Stimulated activated CD8-positive, alpha-beta memory T cell treated with anti-CD3 and anti-CD28 coated beads, Interleukin-12 subunit alpha, Interleukin-12 subunit beta, amount 100 ng/mL, for 24 hours (primary cell): ENCODE results near the gene NTN5.
A peak's percentile ranks its signal among the peaks of the same experiment; 100 is the strongest.
"Not testable (repeated sequence)": the region's sequence is repeated elsewhere in the genome, so short reads cannot be mapped to it uniquely, and the experiment has no call there.

Experiments
- DNase-seq: peaks from one replicate; pipeline ENCODE4 v3.0.0-alpha.2; 2020; ENCODE audit errors: extremely low read depth

Gene NTN5

DNA sequence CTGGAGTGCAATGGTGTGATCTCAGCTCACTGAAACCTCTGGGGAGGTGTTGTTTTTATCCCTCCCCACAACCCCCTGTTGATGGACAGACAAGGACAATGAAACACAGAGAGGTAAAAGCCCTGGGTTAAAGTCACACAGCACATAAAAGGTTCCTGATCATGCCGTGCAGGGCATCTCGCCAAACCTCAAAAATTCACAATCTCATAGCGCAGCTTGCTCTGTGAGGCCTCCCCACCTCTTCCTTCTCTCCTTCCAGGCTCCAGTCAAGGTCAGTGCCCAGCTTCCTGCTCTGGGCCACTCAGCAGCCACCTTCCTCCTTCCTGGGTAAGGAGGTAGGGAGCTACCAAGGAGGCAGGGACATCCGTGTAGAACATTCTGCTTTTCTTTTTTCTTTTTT is 25.2 kb upstream of the NTN5 start:
- no peak for DNase-seq

DNA sequence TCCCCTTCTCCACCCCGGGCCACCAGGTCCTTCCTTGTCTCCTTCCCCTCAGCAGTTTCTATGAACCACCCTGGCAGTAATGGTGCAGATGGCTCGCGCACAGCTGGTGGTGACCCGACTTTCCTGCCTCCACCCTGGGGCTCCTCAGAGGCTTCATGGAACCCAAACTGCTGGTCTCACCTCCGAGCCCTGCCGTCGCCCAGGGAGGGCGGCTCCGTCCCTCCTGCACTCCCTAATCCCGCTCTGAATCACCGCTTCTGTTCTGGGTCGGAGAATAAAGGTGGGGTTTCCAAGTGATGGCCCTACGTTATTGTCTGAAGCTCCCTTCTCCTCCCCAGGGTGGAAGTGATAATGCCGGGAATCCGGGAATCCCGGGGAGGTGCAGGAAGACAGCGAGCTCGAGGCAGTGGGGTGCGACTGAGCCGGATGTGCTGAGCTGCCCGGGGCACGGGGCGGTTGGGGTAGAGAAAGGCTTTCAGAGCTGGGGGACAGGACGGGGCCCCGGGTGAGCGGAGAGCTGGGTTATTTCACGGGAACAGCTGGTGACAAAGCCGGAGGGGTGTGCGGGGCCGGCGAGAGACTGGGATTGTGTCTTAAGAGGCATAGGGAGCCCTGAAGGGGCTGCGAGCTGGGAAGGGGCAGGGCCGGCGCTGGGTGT is 23.7 kb upstream of the NTN5 start:
- no peak for DNase-seq

- no peak for DNase-seq
Measured at GRCh38 chr19:48695743-48696352, 23.0 kb upstream of the NTN5 start, which contains the start of gene FUT2. Gene FUT2 (plus strand): TSS chr19:48695971. CDS start chr19:48702957, 6,986 bp downstream.

DNA sequence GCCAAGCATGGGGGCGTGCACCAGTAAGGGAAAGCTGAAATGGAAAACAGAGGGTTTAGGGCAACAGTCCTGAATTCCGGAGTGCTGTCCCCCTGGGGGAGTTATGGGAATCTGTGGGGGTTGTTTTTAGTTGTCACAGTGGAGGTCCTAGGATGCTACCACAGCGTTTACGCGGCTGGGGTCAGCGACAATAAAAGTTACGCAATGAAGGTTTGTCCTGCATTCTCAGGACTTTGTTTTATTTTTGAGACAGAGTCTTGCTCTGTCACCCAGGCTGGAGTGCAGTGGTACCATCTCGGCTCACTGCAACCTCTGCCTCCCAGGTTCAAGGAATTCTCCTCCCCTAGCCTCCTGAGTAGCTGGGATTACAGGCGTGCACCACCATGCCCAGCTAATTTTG is 20.8 kb upstream of the NTN5 start:
- not testable (repeated sequence) for DNase-seq

DNA sequence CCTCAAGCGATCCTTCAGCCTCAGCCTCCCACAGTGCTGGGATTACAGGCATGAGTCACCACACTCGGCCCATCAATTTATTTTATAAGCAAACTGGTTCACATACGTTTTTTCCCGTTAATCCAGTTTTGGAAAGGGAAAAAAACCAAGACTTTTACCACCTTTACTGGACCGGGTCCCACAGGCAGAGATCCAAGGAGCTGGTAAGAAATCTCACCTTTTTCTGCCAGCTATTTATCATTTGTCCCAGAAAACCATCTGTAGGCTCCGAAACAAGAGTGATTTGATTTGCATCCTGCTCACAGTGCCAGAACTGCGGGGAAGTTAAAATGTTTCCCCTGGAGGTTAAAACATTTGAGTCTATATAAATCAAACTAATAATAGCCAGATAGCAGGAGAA is 16.6 kb upstream of the NTN5 start:
- DNase-seq, result no peak

GRCh38 chr19:48687776-48688175 is 15.0 kb upstream of the NTN5 start:
- DNase-seq, result no peak

GRCh38 chr19:48686637-48687036 is 13.8 kb upstream of the NTN5 start:
- DNase-seq, result not testable (repeated sequence)

GRCh38 chr19:48686088-48686487 is 13.3 kb upstream of the NTN5 start:
- no peak for DNase-seq

GRCh38 chr19:48685583-48685982 is 12.8 kb upstream of the NTN5 start:
- DNase-seq, result no peak

GRCh38 chr19:48683349-48683748 is 10.5 kb upstream of the NTN5 start:
- DNase-seq, result no peak

GRCh38 chr19:48681127-48681470 is 8.3 kb upstream of the NTN5 start:
- DNase-seq, result no peak

DNA sequence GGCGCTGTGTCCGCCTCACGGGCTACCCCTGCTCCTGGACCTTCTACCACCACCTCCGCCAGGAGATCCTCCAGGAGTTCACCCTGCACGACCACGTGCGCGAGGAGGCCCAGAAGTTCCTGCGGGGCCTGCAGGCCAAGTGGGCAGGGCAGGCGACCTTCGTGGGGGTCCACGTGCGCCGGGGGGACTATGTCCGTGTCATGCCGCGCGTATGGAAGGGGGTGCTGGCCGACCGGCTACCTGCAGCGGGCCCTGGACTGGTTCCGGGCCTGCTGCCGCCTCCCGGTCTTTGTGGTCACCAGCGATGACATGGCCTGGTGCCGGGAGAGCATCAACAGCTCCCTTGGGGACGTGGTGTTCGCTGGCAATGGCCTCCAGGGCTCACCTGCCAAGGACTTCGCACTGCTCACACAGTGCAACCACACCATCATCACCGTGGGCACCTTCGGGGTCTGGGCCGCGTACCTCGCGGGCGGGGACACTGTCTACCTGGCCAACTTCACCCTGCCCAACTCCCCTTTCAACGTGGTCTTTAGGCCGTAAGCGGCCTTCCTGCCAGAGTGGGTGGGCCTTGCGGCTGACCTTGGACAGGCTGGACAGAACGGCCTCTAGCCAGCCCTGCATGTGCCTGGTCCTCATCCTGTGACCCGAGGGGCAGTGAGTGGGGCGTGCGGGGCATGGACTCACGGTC is 7.8 kb upstream of the NTN5 start:
- DNase-seq, result no peak

DNA sequence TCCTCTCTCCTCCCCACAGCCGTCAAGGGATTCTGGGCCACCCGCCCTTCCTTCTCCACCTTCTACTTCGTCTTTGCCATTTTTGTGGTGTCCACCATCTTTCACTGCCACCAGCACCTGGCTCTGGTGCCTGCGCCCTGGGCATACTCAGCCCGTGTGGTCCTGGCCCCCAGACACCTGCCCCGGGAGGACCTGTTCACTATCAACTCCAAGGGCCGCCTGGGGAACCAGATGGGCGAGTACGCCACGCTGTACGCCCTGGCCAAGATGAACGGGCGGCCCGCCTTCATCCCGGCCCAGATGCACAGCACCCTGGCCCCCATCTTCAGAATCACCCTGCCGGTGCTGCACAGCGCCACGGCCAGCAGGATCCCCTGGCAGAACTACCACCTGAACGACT is 7.2 kb upstream of the NTN5 start:
- not testable (repeated sequence) for DNase-seq

GRCh38 chr19:48678201-48678600 is 5.4 kb upstream of the NTN5 start:
- DNase-seq, result no peak

DNA sequence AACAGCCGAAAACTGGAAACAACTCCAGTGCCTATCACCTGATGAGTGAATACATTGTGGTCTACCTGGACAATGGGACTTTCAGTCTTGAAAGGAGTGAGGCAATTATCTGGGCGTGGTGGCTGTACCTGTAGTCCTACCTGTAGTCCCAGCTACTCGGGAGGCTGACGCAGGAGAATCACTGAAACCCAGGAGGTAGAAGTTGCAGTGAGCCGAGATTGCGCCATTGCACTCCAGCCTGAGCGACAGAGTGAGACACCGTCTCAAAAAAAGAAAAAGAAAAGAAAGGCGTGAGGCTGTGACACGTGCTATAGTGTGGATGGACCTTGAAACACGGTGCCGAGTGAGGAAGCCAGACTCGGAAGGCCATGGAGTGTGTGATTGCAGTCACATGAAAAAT is 4.1 kb upstream of the NTN5 start:
- DNase-seq, result no peak

DNA sequence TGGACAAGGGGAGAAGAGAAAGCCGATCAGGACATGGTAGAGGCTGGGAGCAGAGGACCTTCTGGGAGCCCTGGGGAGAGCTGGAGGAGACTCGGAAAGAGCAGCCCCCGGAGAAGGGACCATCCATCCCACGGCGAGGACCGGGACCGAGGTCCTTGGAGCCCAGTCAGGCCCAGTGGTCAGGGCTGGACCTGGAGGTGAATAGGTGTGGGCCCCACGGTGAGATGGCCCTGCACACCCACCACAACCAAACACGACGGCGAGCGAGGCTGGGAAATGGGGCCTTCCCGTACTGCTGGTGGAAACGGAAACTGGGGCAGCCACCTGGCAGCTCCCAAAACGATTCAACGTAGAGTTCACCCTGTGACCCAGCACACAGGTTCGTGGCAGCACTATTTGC is 3.7 kb upstream of the NTN5 start:
- no peak for DNase-seq

GRCh38 chr19:48674921-48675824 is 2.4 kb upstream of the NTN5 start:
- peak; percentile 21 for DNase-seq

DNA sequence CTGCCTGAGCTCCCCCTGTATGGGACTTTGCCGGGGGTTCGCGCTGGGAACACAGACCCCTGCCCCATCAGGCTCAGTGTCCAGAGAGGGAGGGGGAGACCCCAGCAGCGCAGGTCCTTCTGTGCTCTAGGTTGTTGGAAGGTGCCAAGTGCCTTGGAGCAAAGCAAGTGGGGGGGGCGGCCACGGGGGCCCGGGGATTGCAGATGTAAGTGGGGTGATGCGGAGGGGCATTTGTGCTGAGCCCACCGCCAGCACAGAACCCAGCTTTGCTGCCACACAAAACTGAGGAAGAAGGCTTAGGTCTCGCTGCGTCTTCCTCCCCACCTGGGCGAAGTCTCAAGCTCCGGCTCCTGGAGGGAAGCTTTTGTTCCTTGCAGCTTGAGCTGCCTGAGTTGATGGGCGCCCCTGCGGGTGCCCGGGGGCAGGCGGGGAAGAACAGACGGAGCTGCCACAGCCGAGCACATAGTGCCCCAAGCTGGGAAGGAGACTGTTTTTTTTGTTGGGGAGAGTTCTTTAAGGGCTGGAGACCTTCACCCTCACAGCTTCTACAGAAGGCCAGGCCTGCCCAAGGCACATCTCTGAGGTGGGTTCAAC is 1.5 kb upstream of the NTN5 start:
- no peak for DNase-seq

DNA sequence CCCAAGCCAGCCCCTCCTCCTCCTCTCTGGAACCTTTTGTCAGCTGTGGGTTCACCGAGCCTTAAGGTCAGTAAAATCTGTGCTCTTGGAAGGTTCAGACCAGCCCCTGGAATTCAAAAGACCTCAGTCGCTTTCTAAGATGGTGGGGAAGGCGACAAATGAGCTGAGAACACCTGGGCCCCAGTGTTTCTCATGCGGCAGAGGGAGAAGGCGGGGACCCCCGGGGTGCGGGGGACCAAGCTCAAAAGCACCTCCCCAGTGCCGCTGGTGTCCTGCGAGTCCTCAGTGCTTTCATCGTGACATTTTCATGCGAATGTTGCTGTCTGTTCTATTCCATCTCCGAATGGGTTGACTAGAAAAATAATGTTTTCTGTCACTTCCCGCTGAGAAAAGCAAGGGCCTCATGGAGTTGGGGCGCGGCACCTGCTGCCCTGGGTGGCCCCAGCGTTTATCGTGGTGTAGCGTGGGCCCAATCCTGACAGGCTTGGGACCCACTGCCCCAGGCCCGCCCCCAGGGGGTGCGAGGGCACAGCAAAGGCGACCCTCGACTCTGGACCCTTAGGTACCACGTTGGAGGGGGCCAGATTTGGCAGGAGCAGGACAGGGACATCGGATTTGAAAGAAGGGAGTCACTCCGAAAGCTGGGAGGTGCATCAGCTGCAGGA is 751 bp upstream of the NTN5 start:
- DNase-seq, result no peak

GRCh38 chr19:48671446-48671995 is 1.3 kb downstream of the NTN5 start:
- no peak for DNase-seq
